ENCODE results near the gene MTG2.

The MTG2 gene

DNA sequence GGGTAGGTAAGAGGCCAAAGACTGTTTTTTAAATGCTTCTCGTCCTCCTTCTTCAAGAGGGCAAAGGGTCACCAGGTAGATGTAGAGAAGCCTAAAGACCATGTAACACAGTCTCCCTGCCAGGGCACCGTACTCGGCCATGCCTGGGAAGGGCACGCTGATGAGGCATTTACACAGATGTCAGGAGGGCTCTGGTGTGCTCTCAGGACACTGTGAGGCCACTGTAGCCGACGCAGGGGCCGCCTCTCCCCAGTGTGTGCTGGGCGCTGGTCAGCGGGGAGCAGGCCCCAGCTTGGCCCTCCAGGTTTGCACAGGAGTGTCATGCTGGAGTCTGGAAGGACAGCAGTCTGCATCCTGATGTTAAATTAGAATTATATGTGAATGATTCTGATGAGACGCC is 7.1 kb upstream of the MTG2 start:
- TF ChIP-seq, protein P1, sequence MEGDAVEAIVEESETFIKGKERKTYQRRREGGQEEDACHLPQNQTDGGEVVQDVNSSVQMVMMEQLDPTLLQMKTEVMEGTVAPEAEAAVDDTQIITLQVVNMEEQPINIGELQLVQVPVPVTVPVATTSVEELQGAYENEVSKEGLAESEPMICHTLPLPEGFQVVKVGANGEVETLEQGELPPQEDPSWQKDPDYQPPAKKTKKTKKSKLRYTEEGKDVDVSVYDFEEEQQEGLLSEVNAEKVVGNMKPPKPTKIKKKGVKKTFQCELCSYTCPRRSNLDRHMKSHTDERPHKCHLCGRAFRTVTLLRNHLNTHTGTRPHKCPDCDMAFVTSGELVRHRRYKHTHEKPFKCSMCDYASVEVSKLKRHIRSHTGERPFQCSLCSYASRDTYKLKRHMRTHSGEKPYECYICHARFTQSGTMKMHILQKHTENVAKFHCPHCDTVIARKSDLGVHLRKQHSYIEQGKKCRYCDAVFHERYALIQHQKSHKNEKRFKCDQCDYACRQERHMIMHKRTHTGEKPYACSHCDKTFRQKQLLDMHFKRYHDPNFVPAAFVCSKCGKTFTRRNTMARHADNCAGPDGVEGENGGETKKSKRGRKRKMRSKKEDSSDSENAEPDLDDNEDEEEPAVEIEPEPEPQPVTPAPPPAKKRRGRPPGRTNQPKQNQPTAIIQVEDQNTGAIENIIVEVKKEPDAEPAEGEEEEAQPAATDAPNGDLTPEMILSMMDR (IDR thresholded peaks at IDR 0.05; ENCODE audit: low read depth, low read length, poor library complexity, severe bottlenecking): no peak
- no peak for TF ChIP-seq EZH2phosphoT487 (IDR thresholded peaks at IDR 0.05; ENCODE audit: borderline replicate concordance, low read length)
- H3K4me2 ChIP-seq (ENCODE audit: low read length): no peak overlapping the region
- no peaks in the 10 kb centered on the region for H3K9me2 ChIP-seq (replicated peaks; ENCODE audit: control insufficient read depth, low read length)
- H3K4me1 ChIP-seq (ENCODE audit: control insufficient read depth, low read length): no peaks in the 10 kb centered on the region
- no peak overlapping the region for H3K27ac ChIP-seq (ENCODE audit: low read depth, low read length)
- H4K20me1 ChIP-seq (ENCODE audit: control insufficient read depth, insufficient read depth, low read depth, low read length): no peaks in the 10 kb centered on the region
- H3K27me3 ChIP-seq (ENCODE audit: control insufficient read depth, low read length): no peaks in the 10 kb centered on the region
- no peaks in the 10 kb centered on the region for H3K79me2 ChIP-seq (ENCODE audit: control insufficient read depth, low read length)
- no peaks in the 10 kb centered on the region for H3K9me3 ChIP-seq (ENCODE audit: control insufficient read depth, insufficient read depth, low read length)
- no peak overlapping the region for H3K4me3 ChIP-seq (ENCODE audit: low read length)
- H3F3A ChIP-seq (ENCODE audit: control insufficient read depth, insufficient read depth): peaks cover 6% of the 10 kb centered on the region
- no peaks in the 10 kb centered on the region; the same call in 1 of the 2 replicates for H3K36me3 ChIP-seq (ENCODE audit: control insufficient read depth, low read length)

DNA sequence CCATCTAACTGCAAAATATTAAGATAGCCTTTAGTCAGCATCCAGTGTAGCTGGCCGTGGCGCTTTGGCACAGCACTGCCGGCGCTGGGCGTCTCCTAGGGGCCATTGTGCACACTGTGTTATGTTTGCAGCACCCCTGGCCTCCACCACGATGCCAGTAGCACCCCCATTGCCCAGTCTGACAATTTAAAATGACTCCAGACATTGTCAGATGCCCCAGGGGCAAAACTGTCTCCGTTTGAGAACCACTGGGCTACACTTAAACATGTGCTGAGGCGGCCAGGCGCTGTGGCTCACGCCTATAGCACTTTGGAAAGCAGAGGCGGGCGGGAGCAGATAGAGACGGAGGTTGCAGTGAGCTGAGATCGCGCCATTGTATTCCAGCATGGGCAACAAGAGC is 6.0 kb upstream of the MTG2 start:
- Histone ChIP-seq H3K27ac (ENCODE audit: low read depth, low read length) (no peak overlapping the region), H3K4me1 (ENCODE audit: control insufficient read depth, low read length) (peaks cover 8% of the 10 kb centered on the region), H3F3A (ENCODE audit: control insufficient read depth, insufficient read depth) (peaks cover 8% of the 10 kb centered on the region), H4K20me1 (ENCODE audit: control insufficient read depth, insufficient read depth, low read depth, low read length) (no peaks in the 10 kb centered on the region), H3K9me3 (ENCODE audit: control insufficient read depth, insufficient read depth, low read length) (no peaks in the 10 kb centered on the region), H3K4me3 (ENCODE audit: low read length) (no peak overlapping the region), H3K79me2 (ENCODE audit: control insufficient read depth, low read length) (peaks cover 2% of the 10 kb centered on the region), H3K36me3 (ENCODE audit: control insufficient read depth, low read length) (no peaks in the 10 kb centered on the region; the same call in 1 of the 2 replicates), H3K4me2 (ENCODE audit: low read length) (no peak overlapping the region), H3K9me2 (replicated peaks; ENCODE audit: control insufficient read depth, low read length) (no peaks in the 10 kb centered on the region), H3K27me3 (ENCODE audit: control insufficient read depth, low read length) (no peaks in the 10 kb centered on the region)
- TF ChIP-seq EZH2phosphoT487 (IDR thresholded peaks at IDR 0.05; ENCODE audit: borderline replicate concordance, low read length): no peak
- TF ChIP-seq, protein P1 (IDR thresholded peaks at IDR 0.05; ENCODE audit: low read depth, low read length, poor library complexity, severe bottlenecking): no peak

DNA sequence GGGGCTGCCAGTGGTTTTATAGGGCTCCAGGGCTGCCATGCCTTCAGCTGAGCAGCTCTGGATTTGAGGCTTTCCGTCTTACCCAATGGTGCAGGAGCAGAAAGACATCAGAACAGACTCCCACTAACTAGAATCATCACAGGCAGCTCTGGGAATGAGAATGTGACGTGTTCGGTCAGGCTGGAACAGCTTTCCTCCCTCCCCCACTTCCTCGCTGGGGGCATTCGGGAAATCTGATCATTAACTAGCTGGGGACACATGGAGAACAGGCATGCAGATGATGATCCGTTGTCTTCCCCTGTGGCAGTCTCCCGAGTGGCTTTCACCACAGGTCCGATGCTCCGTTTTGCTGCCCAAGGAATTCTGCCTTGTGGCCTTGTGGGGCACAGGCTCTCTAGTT is 5.5 kb upstream of the MTG2 start:
- Histone ChIP-seq H3K9me3 (ENCODE audit: control insufficient read depth, insufficient read depth, low read length) (no peaks in the 10 kb centered on the region), H3K4me2 (ENCODE audit: low read length) (no peak overlapping the region), H3K27me3 (ENCODE audit: control insufficient read depth, low read length) (no peaks in the 10 kb centered on the region), H3K27ac (ENCODE audit: low read depth, low read length) (no peak overlapping the region), H3K4me1 (ENCODE audit: control insufficient read depth, low read length) (peaks cover 11% of the 10 kb centered on the region), H3K79me2 (ENCODE audit: control insufficient read depth, low read length) (peaks cover 7% of the 10 kb centered on the region), H3K36me3 (ENCODE audit: control insufficient read depth, low read length) (no peaks in the 10 kb centered on the region; the same call in none of the 2 replicates), H4K20me1 (ENCODE audit: control insufficient read depth, insufficient read depth, low read depth, low read length) (no peaks in the 10 kb centered on the region), H3K4me3 (ENCODE audit: low read length) (no peak overlapping the region), H3F3A (ENCODE audit: control insufficient read depth, insufficient read depth) (peaks cover 8% of the 10 kb centered on the region), H3K9me2 (replicated peaks; ENCODE audit: control insufficient read depth, low read length) (no peaks in the 10 kb centered on the region)
- no peak for TF ChIP-seq EZH2phosphoT487 (IDR thresholded peaks at IDR 0.05; ENCODE audit: borderline replicate concordance, low read length)
- TF ChIP-seq, protein P1 (IDR thresholded peaks at IDR 0.05; ENCODE audit: low read depth, low read length, poor library complexity, severe bottlenecking): no peak
